ENCODE results near the gene KLK7.

GRCh38 chr19:50972795-50973376 is 10.8 kb downstream of the KLK7 start:
- TF ChIP-seq POLR2A (IDR thresholded peaks at IDR 0.05) (no peak), CTCF (IDR thresholded peaks at IDR 0.05) (no peak), POLR2AphosphoS5 (IDR thresholded peaks at IDR 0.05) (no peak)

Measured in gastroesophageal sphincter (tissue), 3 donors.